Esophagus muscularis mucosa (tissue), 4 donors: ENCODE data around the gene UGT2A3. TPM values are rescaled to one million over a fixed set of nuclear protein-coding genes. Genes with fewer than 3 reads are reported as not detected.

Experiments
- DNase-seq: peaks from one replicate; pipeline ENCODE4 v3.0.0-alpha.2; 2017; ENCODE audit errors: extremely low spot score
- H3K27ac ChIP-seq, 4 donors: fragments of 200-600 bp; sonication (generic); replicated peaks in 1 of 4; 1 replicate in 3 of 4; 2 replicates in 1 of 4; pipeline ENCODE4 v1.5.1; 2016 to 2019; ENCODE audit warnings: mild to moderate bottlenecking in 1 of 4
- H3K27me3 ChIP-seq, 4 donors: fragments of 200-600 bp; sonication (generic); one replicate each; pipeline versions ENCODE4 v1.5.1 to v1.6.0; 2016 to 2019
- H3K36me3 ChIP-seq, 4 donors: fragments of 200-600 bp; sonication (generic); one replicate each; pipeline ENCODE4 v1.5.1; 2016 to 2019
- H3K4me1 ChIP-seq, 4 donors: fragments of 200-600 bp; sonication (generic); one replicate each; pipeline ENCODE4 v1.5.1; 2016 to 2019
- H3K4me3 ChIP-seq, 4 donors: fragments of 200-600 bp; sonication (generic); 1 replicate in 2 of 4; 2 replicates in 2 of 4; pipeline ENCODE4 v1.5.1; 2016 to 2019; ENCODE audit warnings: mild to moderate bottlenecking in 4 of 4, moderate library complexity in 1 of 4
- H3K9me3 ChIP-seq, 4 donors: fragments of 200-600 bp; sonication (generic); 1 replicate in 3 of 4; 2 replicates in 1 of 4; pipeline ENCODE4 v1.5.1; 2016 to 2019
- EP300 ChIP-seq: sonication (generic); formaldehyde crosslinking; IDR thresholded peaks from one replicate; pipeline ENCODE4 v1.6.1; 2017; ENCODE audit warnings: antibody characterized with exemption
- POLR2A ChIP-seq: fragments of 450-650 bp; IDR thresholded peaks from one replicate; pipeline ENCODE4 v1.6.1; 2017; ENCODE audit warnings: antibody characterized with exemption, moderate library complexity, mild to moderate bottlenecking, low read depth
- POLR2AphosphoS5 ChIP-seq, 2 donors: sonication (generic); formaldehyde crosslinking; IDR thresholded peaks; one replicate each; pipeline ENCODE4 v1.6.1; 2017; ENCODE audit warnings: antibody characterized with exemption in 2 of 2
- WGBS: methylation state at CpG from one replicate; pipeline ENCODE4 v1.1.5; 2018; 5-methylcytosine and 5-hydroxymethylcytosine counted together
- intact Hi-C: fragments of 100-400 bp; cut with DNase I; formaldehyde crosslinking; loops from one replicate; pipeline ENCODE4 v1.15.1; 2023
- total RNA-seq, 4 donors: library from RNA; depleted of rRNA; stranded (reverse); fragments of >200 nt; gene quantifications; one replicate each; pipeline versions ENCODE4 v1.1.0 to v1.2.1, GENCODE V29; 2016
- TF ChIP-seq, protein P1 (sequence below), 3 experiments: fragments of 200-600 bp in 2 of 3; fragments of 450-650 bp in 1 of 3; sonication (generic) in 2 of 3; IDR thresholded peaks; one replicate each; pipeline ENCODE4 v1.5.1; 2017 to 2019; ENCODE audit warnings: antibody characterized with exemption in 3 of 3, mild to moderate bottlenecking in 2 of 3, moderate library complexity in 1 of 3

The UGT2A3 gene
- total RNA-seq, 4 donors from 2014 or later = not detected

DNA sequence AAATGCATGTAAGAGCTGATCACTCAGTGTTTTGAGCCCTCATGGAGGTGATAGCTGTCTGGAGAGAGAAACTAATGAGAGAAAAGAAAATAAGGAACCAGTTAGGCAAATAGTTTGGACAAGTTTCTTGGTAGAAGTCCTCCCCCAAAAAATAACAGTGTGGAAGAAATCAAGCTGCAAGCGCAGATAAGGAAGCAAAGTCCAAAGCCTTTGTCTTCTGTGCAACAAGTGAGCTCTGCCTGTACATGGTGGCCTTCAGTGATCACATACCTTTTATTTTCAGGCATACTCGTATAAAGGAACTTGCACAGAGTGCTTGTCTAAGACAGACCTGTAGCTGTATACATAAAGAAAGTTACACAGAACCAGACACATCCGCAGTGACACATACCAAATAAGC, 2.5 kb upstream of the UGT2A3 start:
- H3K4me1 ChIP-seq = no peaks in the 10 kb centered on the region
- no peaks in the 10 kb centered on the region for H3K27me3 ChIP-seq
- TF ChIP-seq POLR2A (no peak), POLR2AphosphoS5 (IDR thresholded peaks at IDR 0.05) (no peak), EP300 (no peak)
- TF ChIP-seq, protein P1, sequence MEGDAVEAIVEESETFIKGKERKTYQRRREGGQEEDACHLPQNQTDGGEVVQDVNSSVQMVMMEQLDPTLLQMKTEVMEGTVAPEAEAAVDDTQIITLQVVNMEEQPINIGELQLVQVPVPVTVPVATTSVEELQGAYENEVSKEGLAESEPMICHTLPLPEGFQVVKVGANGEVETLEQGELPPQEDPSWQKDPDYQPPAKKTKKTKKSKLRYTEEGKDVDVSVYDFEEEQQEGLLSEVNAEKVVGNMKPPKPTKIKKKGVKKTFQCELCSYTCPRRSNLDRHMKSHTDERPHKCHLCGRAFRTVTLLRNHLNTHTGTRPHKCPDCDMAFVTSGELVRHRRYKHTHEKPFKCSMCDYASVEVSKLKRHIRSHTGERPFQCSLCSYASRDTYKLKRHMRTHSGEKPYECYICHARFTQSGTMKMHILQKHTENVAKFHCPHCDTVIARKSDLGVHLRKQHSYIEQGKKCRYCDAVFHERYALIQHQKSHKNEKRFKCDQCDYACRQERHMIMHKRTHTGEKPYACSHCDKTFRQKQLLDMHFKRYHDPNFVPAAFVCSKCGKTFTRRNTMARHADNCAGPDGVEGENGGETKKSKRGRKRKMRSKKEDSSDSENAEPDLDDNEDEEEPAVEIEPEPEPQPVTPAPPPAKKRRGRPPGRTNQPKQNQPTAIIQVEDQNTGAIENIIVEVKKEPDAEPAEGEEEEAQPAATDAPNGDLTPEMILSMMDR (IDR thresholded peaks at IDR 0.05) = no peak
- DNase-seq = no peak
- no peak overlapping the region for H3K27ac ChIP-seq
- H3K9me3 ChIP-seq = no peaks in the 10 kb centered on the region
- no peak overlapping the region for H3K4me3 ChIP-seq
- WGBS = 84% methylated on average over 3 of the region's 3 CpGs
- no peaks in the 10 kb centered on the region for H3K36me3 ChIP-seq
- intact Hi-C loops = no loop called here

DNA sequence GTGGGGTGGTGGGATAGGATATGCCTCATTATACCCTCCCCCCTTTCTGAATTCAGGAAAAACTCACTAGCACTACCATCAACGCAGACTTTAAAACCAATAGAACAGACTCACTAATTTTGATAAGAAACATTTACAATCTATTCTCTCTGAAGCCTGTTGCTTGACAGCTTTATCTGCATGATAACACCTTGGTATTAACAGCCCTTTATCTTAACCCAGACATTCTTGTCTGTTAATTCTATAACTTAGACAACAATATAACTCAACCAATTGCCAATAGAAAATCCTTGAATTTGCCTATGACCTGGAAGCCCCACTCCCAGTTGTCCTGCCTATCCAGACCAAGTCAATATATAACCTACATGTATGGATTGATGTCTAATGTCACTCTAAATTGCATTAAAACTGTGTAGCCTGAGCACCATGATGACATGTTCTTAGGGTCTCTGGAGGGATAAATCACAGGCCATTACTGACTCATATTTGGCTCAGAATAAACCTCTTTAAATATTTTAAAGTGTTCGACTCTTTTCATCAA, 1.5 kb upstream of the UGT2A3 start:
- 59% methylated on average over 2 of the region's 2 CpGs for WGBS

DNA sequence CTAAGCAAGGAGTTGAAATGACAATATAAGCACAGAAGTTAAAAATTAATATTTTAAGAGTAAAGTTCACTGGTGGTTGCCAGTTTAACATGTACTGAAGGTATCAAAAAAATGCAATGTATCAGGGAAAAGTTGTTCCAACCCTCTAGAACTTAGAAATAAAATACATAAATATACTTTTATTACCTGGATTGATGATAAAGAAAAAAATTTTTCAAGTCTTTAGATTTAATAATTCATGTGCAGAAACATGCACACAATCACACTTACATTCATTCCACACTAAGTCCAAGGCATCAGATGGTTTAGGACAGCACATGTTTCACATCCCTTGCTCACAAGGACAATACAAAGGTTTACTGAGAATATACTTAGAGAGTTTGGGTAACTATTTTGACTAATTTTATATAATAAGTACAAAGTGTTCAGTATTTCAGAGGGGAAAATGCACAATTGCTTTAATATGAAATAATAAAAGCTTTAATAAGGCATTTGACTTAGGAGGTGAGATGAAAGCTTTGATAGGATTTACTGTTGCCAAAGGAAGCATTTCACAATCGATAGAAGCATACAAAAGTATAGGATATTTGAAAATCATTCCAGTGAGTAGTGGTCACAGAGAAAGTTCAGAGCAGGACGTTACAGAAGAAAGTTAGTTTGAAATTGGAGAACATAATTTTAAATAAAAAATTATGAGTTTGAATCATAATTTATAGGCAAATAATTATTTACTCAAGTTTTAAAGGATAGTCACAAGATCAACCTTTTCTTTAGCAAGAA, 392 bp upstream of the UGT2A3 start:
- Histone ChIP-seq H3K27me3 (no peaks in the 10 kb centered on the region), H3K4me3 (no peak overlapping the region), H3K27ac (no peak overlapping the region), H3K36me3 (no peaks in the 10 kb centered on the region), H3K4me1 (no peaks in the 10 kb centered on the region), H3K9me3 (no peaks in the 10 kb centered on the region)
- TF ChIP-seq EP300 (no peak), POLR2AphosphoS5 (IDR thresholded peaks at IDR 0.05) (no peak), POLR2A (no peak)
- TF ChIP-seq, protein P1 (IDR thresholded peaks at IDR 0.05) = no peak
- 66% methylated on average over 1 of the region's 2 CpGs for WGBS
- intact Hi-C loops = no loop called here
- no peak for DNase-seq

More for the DNA sequence above, 1.5 kb upstream of the UGT2A3 start:
- Histone ChIP-seq H3K9me3 (no peaks in the 10 kb centered on the region), H3K27me3 (no peaks in the 10 kb centered on the region), H3K4me3 (no peak overlapping the region), H3K27ac (no peak overlapping the region), H3K36me3 (no peaks in the 10 kb centered on the region), H3K4me1 (no peaks in the 10 kb centered on the region)
- DNase-seq = no peak
- TF ChIP-seq EP300 (no peak), POLR2A (no peak), POLR2AphosphoS5 (IDR thresholded peaks at IDR 0.05) (no peak)
- TF ChIP-seq, protein P1 (IDR thresholded peaks at IDR 0.05) = no peak
- intact Hi-C loops = no loop called here

DNA sequence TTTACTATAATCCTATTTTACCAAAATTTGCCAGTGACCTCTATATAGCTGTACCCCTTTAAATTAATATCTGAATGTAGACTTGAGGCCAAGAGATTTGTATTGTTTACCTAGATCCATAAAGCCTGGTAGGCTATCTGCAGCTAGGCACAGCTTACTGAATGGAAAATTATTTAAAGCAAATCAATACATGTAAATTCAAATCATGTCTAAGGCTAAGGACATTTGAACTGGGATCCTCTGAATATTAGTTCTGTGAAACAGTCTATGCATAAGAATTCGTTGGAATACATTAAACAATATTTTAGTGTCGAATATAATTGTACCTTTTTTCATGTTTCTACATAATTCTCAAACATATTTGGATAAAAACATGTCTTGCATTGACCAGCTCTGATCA, 1.6 kb downstream of the UGT2A3 start:
- no peaks in the 10 kb centered on the region for H3K9me3 ChIP-seq
- WGBS = 75% methylated on average over 2 of the region's 2 CpGs
- DNase-seq = no peak
- H3K4me1 ChIP-seq = no peaks in the 10 kb centered on the region
- H3K27ac ChIP-seq = no peak overlapping the region
- no peaks in the 10 kb centered on the region for H3K27me3 ChIP-seq
- TF ChIP-seq POLR2A = no peak
- TF ChIP-seq EP300 = no peak
- TF ChIP-seq, protein P1 (IDR thresholded peaks at IDR 0.05) = no peak
- TF ChIP-seq POLR2AphosphoS5 (IDR thresholded peaks at IDR 0.05) = no peak
- H3K4me3 ChIP-seq = no peak overlapping the region
- intact Hi-C loops = no loop called here
- H3K36me3 ChIP-seq = no peaks in the 10 kb centered on the region
